Mesenchymal stem cell (in vitro differentiated cells and primary cell): ENCODE results near the gene STXBP4.
A peak's percentile ranks its signal among the peaks of the same experiment; 100 is the strongest.

Source experiments
- DNase-seq: peaks from one replicate; pipeline ENCODE4 v3.0.0-alpha.2; 2013
- H2AFZ ChIP-seq: one replicate; pipeline ENCODE4 v1.6.1; 2013; ENCODE audit warnings: low read depth, mild to moderate bottlenecking, control low read depth, inconsistent platforms, low read length, moderate library complexity
- H2AK5ac ChIP-seq: 2 replicates; pipeline ENCODE4 v1.6.1; 2013; ENCODE audit warnings: low read length, moderate library complexity, mild to moderate bottlenecking, inconsistent platforms; ENCODE audit not compliant: severe bottlenecking
- H2BK120ac ChIP-seq: one replicate; pipeline ENCODE4 v1.6.1; 2013; ENCODE audit warnings: low read depth, mild to moderate bottlenecking, inconsistent platforms, low read length, moderate library complexity
- H2BK12ac ChIP-seq, 2 experiments: one replicate each; pipeline ENCODE4 v1.6.1; 2013; ENCODE audit warnings: inconsistent platforms in 2 of 2, low read length in 2 of 2, mild to moderate bottlenecking in 2 of 2, moderate library complexity in 2 of 2, control low read depth in 1 of 2
- H2BK15ac ChIP-seq: one replicate; pipeline ENCODE4 v1.6.1; 2013; ENCODE audit warnings: mild to moderate bottlenecking, low read depth, inconsistent platforms; ENCODE audit not compliant: poor library complexity, severe bottlenecking
- H2BK5ac ChIP-seq: 2 replicates; pipeline ENCODE4 v1.6.1; 2013; ENCODE audit warnings: low read depth, mild to moderate bottlenecking, low read length, control low read depth, inconsistent platforms; ENCODE audit not compliant: poor library complexity, severe bottlenecking
- H3K14ac ChIP-seq, 2 experiments: one replicate each; pipeline ENCODE4 v1.6.1; 2013; ENCODE audit warnings: inconsistent platforms in 2 of 2, low read length in 2 of 2, control low read depth in 1 of 2, mild to moderate bottlenecking in 1 of 2, moderate library complexity in 1 of 2
- H3K18ac ChIP-seq, 2 experiments: one replicate each; pipeline ENCODE4 v1.6.1; 2013; ENCODE audit warnings: inconsistent platforms in 2 of 2, low read length in 2 of 2, control low read depth in 1 of 2, low read depth in 1 of 2, mild to moderate bottlenecking in 1 of 2
- H3K23ac ChIP-seq, 2 experiments: one replicate each; pipeline ENCODE4 v1.6.1; 2013; ENCODE audit warnings: inconsistent platforms in 2 of 2, low read length in 2 of 2, mild to moderate bottlenecking in 2 of 2, moderate library complexity in 2 of 2, control low read depth in 1 of 2
- H3K27ac ChIP-seq: 2 replicates; pipeline ENCODE4 v1.5.1; 2013; ENCODE audit warnings: mild to moderate bottlenecking, moderate library complexity, low read length, control low read depth, inconsistent platforms; ENCODE audit not compliant: poor library complexity, severe bottlenecking
- H3K27me3 ChIP-seq, 2 experiments: 2 replicates each; pipeline versions ENCODE4 v1.6.1 to v1.7.0; 2013; ENCODE audit warnings: low read length in 2 of 2, mild to moderate bottlenecking in 2 of 2, moderate library complexity in 2 of 2, control low read depth in 1 of 2, inconsistent platforms in 1 of 2; ENCODE audit not compliant: control insufficient read depth in 1 of 2, insufficient read depth in 1 of 2
- H3K36me3 ChIP-seq, 2 experiments: 2 replicates each; pipeline versions ENCODE4 v1.6.1 to v1.7.0; 2013; ENCODE audit warnings: low read length in 2 of 2, control low read depth in 1 of 2, inconsistent platforms in 1 of 2, low read depth in 1 of 2, mild to moderate bottlenecking in 1 of 2; ENCODE audit not compliant: insufficient read depth in 2 of 2, control insufficient read depth in 1 of 2
- H3K4ac ChIP-seq, 2 experiments: one replicate each; pipeline ENCODE4 v1.6.1; 2013; ENCODE audit warnings: inconsistent platforms in 2 of 2, low read length in 2 of 2, mild to moderate bottlenecking in 2 of 2, moderate library complexity in 2 of 2, control low read depth in 1 of 2, low read depth in 1 of 2
- H3K4me1 ChIP-seq: 2 replicates; pipeline ENCODE4 v1.6.1; 2013; ENCODE audit warnings: low read depth, low read length, control low read depth; ENCODE audit not compliant: control insufficient read depth, insufficient read depth
- H3K4me2 ChIP-seq: 2 replicates; pipeline ENCODE4 v1.6.1; 2013; ENCODE audit warnings: low read length, mild to moderate bottlenecking, inconsistent platforms; ENCODE audit not compliant: poor library complexity, severe bottlenecking
- H3K4me3 ChIP-seq, 2 experiments: 2 replicates each; pipeline versions ENCODE4 v1.5.1 to v1.7.0; 2013; ENCODE audit warnings: low read length in 2 of 2, mild to moderate bottlenecking in 2 of 2, control low read depth in 1 of 2, low read depth in 1 of 2; ENCODE audit not compliant: insufficient read depth in 1 of 2
- H3K79me1 ChIP-seq: replicated peaks from 2 replicates; pipeline ENCODE4 v1.6.1; 2013; ENCODE audit warnings: mild to moderate bottlenecking, control low read depth, low read length, inconsistent platforms; ENCODE audit not compliant: poor library complexity, severe bottlenecking
- H3K9ac ChIP-seq: 2 replicates; pipeline ENCODE4 v1.7.0; 2013; ENCODE audit warnings: mild to moderate bottlenecking, low read length, moderate library complexity
- H3K9me3 ChIP-seq: 2 replicates; pipeline ENCODE4 v1.7.0; 2013; ENCODE audit warnings: mild to moderate bottlenecking, low read length; ENCODE audit not compliant: control insufficient read depth
- H4K8ac ChIP-seq: one replicate; pipeline ENCODE4 v1.6.1; 2013; ENCODE audit warnings: inconsistent platforms, mild to moderate bottlenecking, low read length, moderate library complexity
- H4K91ac ChIP-seq: one replicate; pipeline ENCODE4 v1.6.1; 2013; ENCODE audit warnings: mild to moderate bottlenecking, low read length, inconsistent platforms
- WGBS: methylation state at CpG from one replicate; pipeline ENCODE4 v1.1.7; 2013; ENCODE audit warnings: mixed read lengths; 5-methylcytosine and 5-hydroxymethylcytosine counted together

STXBP4 gene

DNA sequence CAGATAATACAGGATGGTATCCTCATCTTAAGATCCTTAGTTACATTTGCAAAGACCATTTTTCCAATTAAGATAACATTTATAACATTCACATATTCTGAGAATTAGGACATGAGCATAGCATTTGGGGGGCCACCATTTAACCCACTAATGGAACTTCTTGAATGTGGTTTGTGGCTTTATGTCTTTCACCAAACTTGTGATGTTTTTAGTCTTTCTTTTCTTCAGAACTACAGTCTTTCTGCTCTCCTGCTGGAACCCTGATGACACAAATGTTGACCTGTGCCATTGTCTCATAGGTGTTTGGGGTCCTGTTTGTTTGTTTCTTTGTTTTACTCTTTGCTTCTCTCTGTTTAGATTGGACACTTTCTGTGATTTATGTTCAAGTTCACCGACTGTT, 23.3 kb upstream of the STXBP4 start:
- Histone ChIP-seq H2AK5ac (no peak overlapping the region), H3K36me3 (peaks cover 0 to 11% of the 10 kb centered on the region in 2 experiments), H3K9ac (no peak overlapping the region), H3K4me2 (no peak overlapping the region), H3K27ac (peak overlapping the region; percentile 60), H3K4me3 (no peak overlapping the region), H3K27me3 (no peaks in the 10 kb centered on the region), H4K8ac (no peak overlapping the region), H3K79me1 (peaks cover 5% of the 10 kb centered on the region), H3K4me1 (peaks cover 4% of the 10 kb centered on the region), H2BK15ac (no peak overlapping the region), H3K18ac (no peak overlapping the region), H2BK120ac (no peak overlapping the region), H3K9me3 (no peaks in the 10 kb centered on the region), H3K4ac (no peak overlapping the region), H2BK5ac (no peak overlapping the region), H3K23ac (no peak overlapping the region), H2AFZ (no peak overlapping the region), H3K14ac (no peak overlapping the region), H2BK12ac (no peak overlapping the region), H4K91ac (no peak overlapping the region)
- no CpG with 5 or more reads among the region's 1 CpG for WGBS
- no peak for DNase-seq

DNA sequence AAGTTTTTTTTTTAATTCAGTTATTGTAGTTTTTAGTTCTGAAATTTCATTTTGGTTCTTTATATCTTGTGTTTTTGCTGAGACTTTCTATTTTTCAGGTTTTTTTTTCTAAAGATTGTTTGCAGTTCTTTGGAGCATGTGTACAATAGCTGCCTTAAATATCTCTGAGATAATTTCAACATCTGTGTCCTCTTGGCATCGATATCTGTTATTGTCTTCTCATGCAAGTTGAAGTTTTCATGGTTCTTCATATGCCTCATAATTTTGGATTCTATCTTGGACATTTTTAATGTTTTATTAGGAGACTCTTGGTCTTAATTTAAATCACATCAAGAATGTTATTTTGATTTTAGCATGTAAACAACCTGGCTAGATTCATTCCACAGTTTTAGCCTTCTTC, 22.9 kb upstream of the STXBP4 start:
- Histone ChIP-seq H2AFZ (no peak overlapping the region), H2BK12ac (no peak overlapping the region), H2BK120ac (no peak overlapping the region), H3K4ac (no peak overlapping the region), H3K9ac (no peak overlapping the region), H2BK5ac (no peak overlapping the region), H3K27ac (no peak overlapping the region), H3K9me3 (no peaks in the 10 kb centered on the region), H3K4me1 (peaks cover 4% of the 10 kb centered on the region), H3K4me3 (no peak overlapping the region), H2AK5ac (no peak overlapping the region), H4K8ac (no peak overlapping the region), H3K23ac (no peak overlapping the region), H3K18ac (no peak overlapping the region), H3K27me3 (no peaks in the 10 kb centered on the region), H4K91ac (no peak overlapping the region), H2BK15ac (no peak overlapping the region), H3K14ac (no peak overlapping the region), H3K36me3 (peaks cover 0 to 11% of the 10 kb centered on the region in 2 experiments), H3K79me1 (peaks cover 5% of the 10 kb centered on the region), H3K4me2 (no peak overlapping the region)
- no CpG with 5 or more reads among the region's 1 CpG for WGBS
- DNase-seq = no peak

DNA sequence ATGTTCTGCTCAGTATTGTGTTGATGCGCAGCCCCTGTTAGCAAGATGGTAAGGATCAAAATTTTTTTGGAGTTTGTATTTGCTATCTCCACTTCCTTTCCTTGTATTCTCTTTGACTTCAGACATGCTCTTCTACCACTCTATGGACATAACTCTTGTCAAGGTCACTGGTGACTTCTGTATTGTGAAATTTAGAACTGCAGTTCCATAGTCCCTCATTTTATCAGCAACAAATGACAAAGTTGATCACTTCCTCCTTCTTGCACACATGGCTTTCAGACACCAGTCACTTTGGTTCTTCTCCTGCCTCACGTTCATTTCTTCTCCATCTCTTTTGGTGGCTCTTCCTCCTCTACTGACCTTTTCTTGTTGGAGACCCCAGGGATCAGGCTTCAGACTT, 21.2 kb upstream of the STXBP4 start:
- no peak overlapping the region for H2BK5ac ChIP-seq
- no peak for DNase-seq
- H2BK12ac ChIP-seq = no peak overlapping the region
- no peak overlapping the region for H2BK15ac ChIP-seq
- no peak overlapping the region for H2AFZ ChIP-seq
- H2AK5ac ChIP-seq = no peak overlapping the region
- H4K8ac ChIP-seq = no peak overlapping the region
- WGBS = 92% methylated on average over 1 of the region's 2 CpGs
- no peak overlapping the region for H3K14ac ChIP-seq
- peaks cover 10% of the 10 kb centered on the region for H3K79me1 ChIP-seq
- no peak overlapping the region for H3K23ac ChIP-seq
- no peak overlapping the region for H3K27ac ChIP-seq
- no peak overlapping the region for H4K91ac ChIP-seq
- no peak overlapping the region for H3K4ac ChIP-seq
- no peaks in the 10 kb centered on the region for H3K27me3 ChIP-seq
- no peak overlapping the region for H3K18ac ChIP-seq
- no peak overlapping the region for H3K4me3 ChIP-seq
- H3K9ac ChIP-seq = no peak overlapping the region
- H3K4me2 ChIP-seq = no peak overlapping the region
- H3K9me3 ChIP-seq = no peaks in the 10 kb centered on the region
- peaks cover 4% of the 10 kb centered on the region for H3K4me1 ChIP-seq
- H2BK120ac ChIP-seq = no peak overlapping the region
- H3K36me3 ChIP-seq = peaks cover 0 to 21% of the 10 kb centered on the region in 2 experiments

DNA sequence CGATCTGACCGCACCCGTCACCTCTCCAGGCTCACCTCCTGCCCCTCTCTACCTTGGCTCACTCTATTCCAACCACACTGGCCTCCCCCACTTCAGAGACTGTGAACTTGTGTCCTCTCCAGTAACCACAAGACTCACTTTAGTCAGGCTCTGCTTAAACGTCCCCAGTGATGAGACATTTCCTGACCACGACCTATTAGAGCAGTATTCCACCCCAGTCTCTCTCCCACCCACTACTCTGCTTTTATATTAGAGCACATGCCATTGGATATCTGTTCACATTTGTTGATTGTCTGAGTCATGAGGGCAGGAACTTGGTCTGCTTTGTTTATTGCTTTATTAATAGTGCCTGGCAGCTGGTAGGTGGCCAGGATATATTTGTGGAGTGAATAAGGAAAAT, 20.2 kb upstream of the STXBP4 start:
- H3K4ac ChIP-seq = no peak overlapping the region
- H4K91ac ChIP-seq = peak overlapping the region; percentile 5
- H3K4me3 ChIP-seq = no peak overlapping the region
- no peak overlapping the region for H2BK120ac ChIP-seq
- H2BK15ac ChIP-seq = no peak overlapping the region
- H3K9me3 ChIP-seq = no peaks in the 10 kb centered on the region
- H3K18ac ChIP-seq = no peak overlapping the region
- H3K27me3 ChIP-seq = no peaks in the 10 kb centered on the region
- 18% methylated on average over 5 of the region's 5 CpGs for WGBS
- H2AK5ac ChIP-seq = no peak overlapping the region
- no peak overlapping the region for H3K14ac ChIP-seq
- no peak overlapping the region for H2BK12ac ChIP-seq
- H3K4me2 ChIP-seq = no peak overlapping the region
- H3K9ac ChIP-seq = no peak overlapping the region
- H3K4me1 ChIP-seq = peaks cover 4% of the 10 kb centered on the region
- peaks cover 10% of the 10 kb centered on the region for H3K79me1 ChIP-seq
- no peak overlapping the region for H2BK5ac ChIP-seq
- DNase-seq = peak; percentile 93
- H2AFZ ChIP-seq = no peak overlapping the region
- peak overlapping the region; percentile 44 for H3K27ac ChIP-seq
- H3K23ac ChIP-seq = no peak overlapping the region
- no peak overlapping the region for H4K8ac ChIP-seq
- H3K36me3 ChIP-seq = peaks cover 4 to 26% of the 10 kb centered on the region in 2 experiments
